PFSK-1 (cell line): ENCODE results near the gene MUC5AC.

Experiments
- FOXP2 ChIP-seq: optimal IDR thresholded peaks from 2 replicates; pipeline ENCODE3; 2011; ENCODE audit warnings: borderline replicate concordance, control low read depth, inconsistent platforms; ENCODE audit not compliant: insufficient read depth; ENCODE audit errors: extremely low read length, extremely low read depth
- POLR2AphosphoS5 ChIP-seq: IDR thresholded peaks from 2 replicates; pipeline ENCODE4 v1.6.1; 2012; ENCODE audit warnings: low read depth, mild to moderate bottlenecking, control low read depth, low read length, moderate library complexity
- SIN3A ChIP-seq: IDR thresholded peaks from 2 replicates; pipeline ENCODE4 v1.6.1; 2012; ENCODE audit warnings: mild to moderate bottlenecking, low read length, moderate library complexity, borderline replicate concordance; ENCODE audit not compliant: insufficient read depth
- TAF1 ChIP-seq: IDR thresholded peaks from 2 replicates; pipeline ENCODE4 v1.6.1; 2012; ENCODE audit warnings: low read length, control low read depth, borderline replicate concordance; ENCODE audit not compliant: insufficient read depth
- TF ChIP-seq, protein P1 (sequence below), 2 experiments: IDR thresholded peaks; 2 replicates each; pipeline versions ENCODE4 v1.6.1 to v1.8.0; 2011 to 2012; ENCODE audit warnings: low read depth in 2 of 2, low read length in 2 of 2, control low read depth in 1 of 2, inconsistent platforms in 1 of 2, mild to moderate bottlenecking in 1 of 2, moderate library complexity in 1 of 2; ENCODE audit not compliant: insufficient read depth in 1 of 2

The MUC5AC gene

DNA sequence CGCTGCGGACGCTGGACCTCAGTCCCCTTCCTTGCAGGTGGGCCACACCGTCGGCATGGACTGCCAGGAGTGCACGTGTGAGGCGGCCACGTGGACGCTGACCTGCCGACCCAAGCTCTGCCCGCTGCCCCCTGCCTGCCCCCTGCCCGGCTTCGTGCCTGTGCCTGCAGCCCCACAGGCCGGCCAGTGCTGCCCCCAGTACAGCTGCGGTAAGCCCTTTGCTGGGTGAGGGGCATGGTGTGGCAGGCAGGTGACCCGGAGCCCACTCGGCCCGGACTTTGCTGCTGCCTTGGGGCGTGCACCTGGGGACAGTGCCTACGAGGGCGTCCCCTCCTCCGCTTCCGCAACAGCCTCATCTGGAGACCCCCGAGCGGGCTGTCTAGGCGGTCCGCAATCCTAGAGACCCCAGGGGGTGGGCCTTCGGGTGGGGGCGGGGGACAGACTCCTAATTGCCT, 39.7 kb downstream of the MUC5AC start:
- TF ChIP-seq SIN3A (no peak), POLR2AphosphoS5 (no peak)

DNA sequence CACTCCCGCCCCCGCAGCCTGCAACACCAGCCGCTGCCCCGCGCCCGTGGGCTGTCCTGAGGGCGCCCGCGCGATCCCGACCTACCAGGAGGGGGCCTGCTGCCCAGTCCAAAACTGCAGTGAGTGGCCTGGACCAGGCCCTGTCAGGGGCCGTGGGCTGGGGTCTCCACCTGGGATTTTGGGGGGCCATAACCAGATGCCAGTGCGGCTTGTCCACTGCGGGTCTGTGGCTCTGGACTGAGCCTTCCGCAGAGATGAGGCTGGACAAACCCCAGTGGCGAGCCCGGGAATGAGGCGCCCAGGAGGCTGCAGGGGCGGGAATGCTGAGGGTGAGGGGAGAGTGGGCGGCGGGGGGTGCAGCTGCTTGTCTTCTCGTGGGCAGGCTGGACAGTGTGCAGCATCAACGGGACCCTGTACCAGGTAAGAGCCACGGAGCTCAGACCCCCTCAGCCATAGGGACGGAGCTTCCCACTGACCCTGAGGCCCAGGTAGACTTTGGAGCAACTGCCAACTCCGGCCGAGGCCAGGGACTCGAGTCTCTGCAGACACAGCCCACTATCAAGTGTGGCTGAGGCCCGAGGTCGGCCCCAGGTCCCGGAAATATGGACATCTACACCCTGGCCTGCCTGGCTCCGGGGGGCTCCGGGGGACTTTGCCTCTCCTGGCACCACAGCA, 40.3 kb downstream of the MUC5AC start:
- TF ChIP-seq, protein P1, sequence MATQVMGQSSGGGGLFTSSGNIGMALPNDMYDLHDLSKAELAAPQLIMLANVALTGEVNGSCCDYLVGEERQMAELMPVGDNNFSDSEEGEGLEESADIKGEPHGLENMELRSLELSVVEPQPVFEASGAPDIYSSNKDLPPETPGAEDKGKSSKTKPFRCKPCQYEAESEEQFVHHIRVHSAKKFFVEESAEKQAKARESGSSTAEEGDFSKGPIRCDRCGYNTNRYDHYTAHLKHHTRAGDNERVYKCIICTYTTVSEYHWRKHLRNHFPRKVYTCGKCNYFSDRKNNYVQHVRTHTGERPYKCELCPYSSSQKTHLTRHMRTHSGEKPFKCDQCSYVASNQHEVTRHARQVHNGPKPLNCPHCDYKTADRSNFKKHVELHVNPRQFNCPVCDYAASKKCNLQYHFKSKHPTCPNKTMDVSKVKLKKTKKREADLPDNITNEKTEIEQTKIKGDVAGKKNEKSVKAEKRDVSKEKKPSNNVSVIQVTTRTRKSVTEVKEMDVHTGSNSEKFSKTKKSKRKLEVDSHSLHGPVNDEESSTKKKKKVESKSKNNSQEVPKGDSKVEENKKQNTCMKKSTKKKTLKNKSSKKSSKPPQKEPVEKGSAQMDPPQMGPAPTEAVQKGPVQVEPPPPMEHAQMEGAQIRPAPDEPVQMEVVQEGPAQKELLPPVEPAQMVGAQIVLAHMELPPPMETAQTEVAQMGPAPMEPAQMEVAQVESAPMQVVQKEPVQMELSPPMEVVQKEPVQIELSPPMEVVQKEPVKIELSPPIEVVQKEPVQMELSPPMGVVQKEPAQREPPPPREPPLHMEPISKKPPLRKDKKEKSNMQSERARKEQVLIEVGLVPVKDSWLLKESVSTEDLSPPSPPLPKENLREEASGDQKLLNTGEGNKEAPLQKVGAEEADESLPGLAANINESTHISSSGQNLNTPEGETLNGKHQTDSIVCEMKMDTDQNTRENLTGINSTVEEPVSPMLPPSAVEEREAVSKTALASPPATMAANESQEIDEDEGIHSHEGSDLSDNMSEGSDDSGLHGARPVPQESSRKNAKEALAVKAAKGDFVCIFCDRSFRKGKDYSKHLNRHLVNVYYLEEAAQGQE (IDR thresholded peaks at IDR 0.05; ENCODE audit: insufficient read depth in 1 of 2, low read depth in 2 of 2, low read length in 2 of 2): no peak

DNA sequence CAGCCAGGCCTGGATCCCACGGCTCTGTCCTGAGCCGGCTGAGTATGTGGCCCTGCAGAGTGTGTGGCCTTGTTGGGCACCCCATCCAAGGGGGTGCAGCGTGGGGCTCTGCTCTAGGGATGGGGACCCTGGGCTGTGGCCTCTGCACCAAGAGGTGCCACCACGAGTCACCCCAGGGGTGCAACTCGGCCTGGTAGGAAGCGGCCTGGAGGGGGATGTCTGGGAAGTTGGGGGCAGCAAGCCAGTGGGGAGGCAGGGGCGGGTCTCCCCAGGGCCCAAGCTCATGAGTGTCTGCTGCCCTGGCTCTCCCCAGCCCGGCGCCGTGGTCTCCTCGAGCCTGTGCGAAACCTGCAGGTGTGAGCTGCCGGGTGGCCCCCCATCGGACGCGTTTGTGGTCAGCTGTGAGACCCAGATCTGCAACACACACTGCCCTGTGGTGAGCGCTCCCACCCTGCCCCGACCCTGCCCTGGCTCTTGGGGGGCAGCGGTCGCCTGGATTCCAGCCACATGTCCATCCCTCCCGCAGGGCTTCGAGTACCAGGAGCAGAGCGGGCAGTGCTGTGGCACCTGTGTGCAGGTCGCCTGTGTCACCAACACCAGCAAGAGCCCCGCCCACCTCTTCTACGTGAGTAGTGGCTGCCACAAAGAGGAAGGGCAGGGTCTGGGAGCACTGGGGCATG, 40.9 kb downstream of the MUC5AC start:
- TF ChIP-seq TAF1 (no peak), FOXP2 (no peak)
- TF ChIP-seq, protein P1 (IDR thresholded peaks at IDR 0.05; ENCODE audit: insufficient read depth in 1 of 2, low read depth in 2 of 2, low read length in 2 of 2): no peak

DNA sequence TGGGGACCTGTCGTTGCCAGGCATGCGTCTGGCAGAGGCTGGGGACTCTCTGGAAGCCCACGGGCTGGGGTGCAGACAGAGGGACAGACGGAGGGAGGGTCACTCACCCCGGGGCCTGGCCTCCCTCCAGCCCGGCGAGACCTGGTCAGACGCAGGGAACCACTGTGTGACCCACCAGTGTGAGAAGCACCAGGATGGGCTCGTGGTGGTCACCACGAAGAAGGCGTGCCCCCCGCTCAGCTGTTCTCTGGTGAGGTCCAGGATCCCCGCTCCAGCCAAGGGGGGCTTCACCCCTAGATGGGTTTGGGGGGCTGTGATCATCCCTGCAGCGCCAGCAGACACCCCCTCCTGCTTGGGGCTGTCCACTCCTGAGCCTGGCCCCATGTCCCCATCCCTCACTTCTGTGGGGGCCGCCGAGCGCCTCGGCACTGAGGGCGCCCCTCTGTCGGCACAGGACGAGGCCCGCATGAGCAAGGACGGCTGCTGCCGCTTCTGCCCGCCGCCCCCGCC, 41.5 kb downstream of the MUC5AC start:
- no peak for TF ChIP-seq POLR2AphosphoS5
- no peak for TF ChIP-seq SIN3A
- TF ChIP-seq, protein P1 (IDR thresholded peaks at IDR 0.05; ENCODE audit: insufficient read depth in 1 of 2, low read depth in 2 of 2, low read length in 2 of 2): no peak
- no peak for TF ChIP-seq TAF1
- no peak for TF ChIP-seq FOXP2

DNA sequence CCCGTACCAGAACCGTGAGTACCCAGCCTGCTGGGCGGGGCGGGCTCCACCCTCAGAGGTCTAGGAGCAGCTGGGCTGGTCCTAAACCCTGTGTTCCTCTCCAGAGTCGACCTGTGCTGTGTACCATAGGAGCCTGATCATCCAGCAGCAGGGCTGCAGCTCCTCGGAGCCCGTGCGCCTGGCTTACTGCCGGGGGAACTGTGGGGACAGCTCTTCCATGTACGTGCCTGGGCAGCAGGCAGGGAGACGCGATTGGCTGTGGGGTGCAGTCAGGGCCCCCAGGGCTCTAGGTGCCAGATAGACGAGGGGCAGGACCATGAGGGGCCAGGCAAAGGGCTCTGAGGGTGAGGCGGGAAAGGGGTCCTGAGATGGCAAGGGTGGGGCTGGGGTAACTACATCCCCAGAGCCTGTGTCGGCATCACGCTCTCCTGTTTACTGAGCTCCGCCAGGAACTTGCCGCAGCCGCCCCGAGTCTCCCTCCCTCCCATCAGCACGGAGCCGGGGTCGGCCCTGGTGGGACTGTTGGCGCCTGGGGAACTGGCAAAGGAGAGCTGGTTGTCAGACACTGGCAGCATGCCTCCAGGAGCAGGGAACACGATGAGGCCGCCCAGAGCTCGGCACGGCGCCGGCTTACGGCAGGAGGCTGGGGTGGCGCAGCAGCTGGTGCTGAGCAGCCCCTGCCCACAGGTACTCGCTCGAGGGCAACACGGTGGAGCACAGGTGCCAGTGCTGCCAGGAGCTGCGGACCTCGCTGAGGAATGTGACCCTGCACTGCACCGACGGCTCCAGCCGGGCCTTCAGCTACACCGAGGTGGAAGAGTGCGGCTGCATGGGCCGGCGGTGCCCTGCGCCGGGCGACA, 42.2 kb downstream of the MUC5AC start:
- TF ChIP-seq SIN3A (no peak), FOXP2 (no peak), TAF1 (no peak), POLR2AphosphoS5 (no peak)
- TF ChIP-seq, protein P1 (IDR thresholded peaks at IDR 0.05; ENCODE audit: insufficient read depth in 1 of 2, low read depth in 2 of 2, low read length in 2 of 2): no peak
